GM21423 (cell line): ENCODE data around the gene LUZP1.

ENCODE experiments used
- ATAC-seq: cut with Tn5 transposase; IDR thresholded peaks from one replicate; pipeline ENCODE4 v1.9.1; 2021; ENCODE audit warnings: mild to moderate bottlenecking, moderate library complexity; ENCODE audit not compliant: unreplicated experiment

LUZP1 gene

DNA sequence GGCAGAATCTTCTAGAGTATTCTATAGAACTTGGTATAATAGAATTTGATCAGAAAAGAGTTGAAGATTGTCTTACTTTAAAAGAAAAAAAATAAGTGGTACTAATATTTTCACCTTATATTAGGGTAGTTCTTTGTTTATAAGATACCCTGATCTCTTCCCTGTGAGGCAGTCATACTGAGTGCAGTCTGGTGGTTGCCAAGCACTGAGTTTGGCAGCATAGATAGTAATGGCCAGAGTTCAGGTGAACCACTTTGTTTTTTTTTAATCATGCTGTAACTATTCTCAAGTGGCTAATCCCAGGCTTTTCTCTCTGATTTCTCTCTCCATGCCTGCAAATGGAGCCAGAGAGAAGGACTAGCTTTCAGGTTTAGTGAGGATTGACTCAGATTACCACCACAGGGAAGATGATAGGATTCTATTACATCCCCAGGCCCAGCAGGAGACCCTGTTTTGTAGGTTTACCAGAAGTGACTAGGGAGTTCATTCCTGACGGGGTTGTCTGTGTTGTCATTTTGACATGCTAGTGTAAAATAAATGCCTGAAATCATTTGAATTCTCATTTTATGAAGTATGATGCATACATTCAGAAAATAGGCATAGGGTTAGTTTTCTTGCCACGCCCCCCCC, 132.7 kb downstream of the LUZP1 start:
- ATAC-seq, result no peak
